ENCODE data around the gene ABHD12B.
"Not testable (repeated sequence)": the region's sequence is repeated elsewhere in the genome, so short reads cannot be mapped to it uniquely, and the experiment has no call there.

The ABHD12B gene

GRCh38 chr14:50906326-50907065 lies 34.6 kb downstream of the ABHD12B start:
- H3K9ac ChIP-seq (ENCODE audit: low read length), result no peak overlapping the region
- H3K9me2 ChIP-seq (ENCODE audit: low read depth, low read length), result no peaks in the 10 kb centered on the region
- no peaks in the 10 kb centered on the region for H3K27me3 ChIP-seq (ENCODE audit: insufficient read depth, low read length)
- H3K9me3 ChIP-seq (ENCODE audit: low read length), result peaks cover 7% of the 10 kb centered on the region; the same call in 1 of the 2 replicates
- no peak overlapping the region for H3K4me2 ChIP-seq (ENCODE audit: low read length)
- H3F3A ChIP-seq (ENCODE audit: insufficient read depth, low read length), result no peaks in the 10 kb centered on the region
- H2AFZ ChIP-seq (ENCODE audit: low read length), result no peak overlapping the region
- no peaks in the 10 kb centered on the region for H3K79me2 ChIP-seq (ENCODE audit: insufficient read depth, low read length)
- TF ChIP-seq CTCF (IDR thresholded peaks at IDR 0.05; ENCODE audit: low read length), result no peak
- TF ChIP-seq EZH2 (IDR thresholded peaks at IDR 0.05; ENCODE audit: borderline replicate concordance, low read length), result no peak
- no peak overlapping the region for H3K27ac ChIP-seq (ENCODE audit: low read depth, low read length, poor library complexity, severe bottlenecking)
- peaks cover 43% of the 10 kb centered on the region for H3K36me3 ChIP-seq (ENCODE audit: insufficient read depth, low read length)
- peaks cover 17% of the 10 kb centered on the region for H3K4me1 ChIP-seq (ENCODE audit: insufficient read depth, low read length, severe bottlenecking)
- no peak overlapping the region for H3K4me3 ChIP-seq (ENCODE audit: low read depth, low read length, poor library complexity, severe bottlenecking)
- H4K20me1 ChIP-seq (ENCODE audit: insufficient read depth, low read length), result no peaks in the 10 kb centered on the region

- Histone ChIP-seq H3K36me3 (ENCODE audit: insufficient read depth, low read length) (peaks cover 36% of the 10 kb centered on the region), H3K4me1 (ENCODE audit: insufficient read depth, low read length, severe bottlenecking) (peaks cover 8% of the 10 kb centered on the region), H3K9me3 (ENCODE audit: low read length) (no peaks in the 10 kb centered on the region; the same call in 1 of the 2 replicates), H2AFZ (ENCODE audit: low read length) (no peak overlapping the region), H3K27ac (ENCODE audit: low read depth, low read length, poor library complexity, severe bottlenecking) (no peak overlapping the region), H3K9ac (ENCODE audit: low read length) (no peak overlapping the region), H3K27me3 (ENCODE audit: insufficient read depth, low read length) (no peaks in the 10 kb centered on the region), H3K9me2 (ENCODE audit: low read depth, low read length) (no peaks in the 10 kb centered on the region), H3F3A (ENCODE audit: insufficient read depth, low read length) (no peaks in the 10 kb centered on the region), H3K4me3 (ENCODE audit: low read depth, low read length, poor library complexity, severe bottlenecking) (no peak overlapping the region), H3K4me2 (ENCODE audit: low read length) (no peak overlapping the region), H4K20me1 (ENCODE audit: insufficient read depth, low read length) (no peaks in the 10 kb centered on the region), H3K79me2 (ENCODE audit: insufficient read depth, low read length) (no peaks in the 10 kb centered on the region)
- TF ChIP-seq EZH2 (IDR thresholded peaks at IDR 0.05; ENCODE audit: borderline replicate concordance, low read length), result no peak
- no peak for TF ChIP-seq CTCF (IDR thresholded peaks at IDR 0.05; ENCODE audit: low read length)
Observed at GRCh38 chr14:50910495-50911420, 38.9 kb downstream of the ABHD12B start.

GRCh38 chr14:50917449-50917848 lies 45.6 kb downstream of the ABHD12B start:
- no peaks in the 10 kb centered on the region for H3K79me2 ChIP-seq (ENCODE audit: insufficient read depth, low read length)
- no peak overlapping the region for H3K27ac ChIP-seq (ENCODE audit: low read depth, low read length, poor library complexity, severe bottlenecking)
- no peaks in the 10 kb centered on the region for H3F3A ChIP-seq (ENCODE audit: insufficient read depth, low read length)
- no peaks in the 10 kb centered on the region for H4K20me1 ChIP-seq (ENCODE audit: insufficient read depth, low read length)
- no peaks in the 10 kb centered on the region for H3K9me2 ChIP-seq (ENCODE audit: low read depth, low read length)
- no peaks in the 10 kb centered on the region for H3K4me1 ChIP-seq (ENCODE audit: insufficient read depth, low read length, severe bottlenecking)
- no peak overlapping the region for H2AFZ ChIP-seq (ENCODE audit: low read length)
- no peak overlapping the region for H3K4me2 ChIP-seq (ENCODE audit: low read length)
- H3K9me3 ChIP-seq (ENCODE audit: low read length), result no peaks in the 10 kb centered on the region
- no peak overlapping the region for H3K4me3 ChIP-seq (ENCODE audit: low read depth, low read length, poor library complexity, severe bottlenecking)
- H3K9ac ChIP-seq (ENCODE audit: low read length), result no peak overlapping the region
- no peaks in the 10 kb centered on the region for H3K27me3 ChIP-seq (ENCODE audit: insufficient read depth, low read length)
- TF ChIP-seq EZH2 (IDR thresholded peaks at IDR 0.05; ENCODE audit: borderline replicate concordance, low read length), result no peak
- no peak for TF ChIP-seq CTCF (IDR thresholded peaks at IDR 0.05; ENCODE audit: low read length)
- 0 out of 2 replicates have a peak, but pooled peaks cover under 1% of the 10 kb centered on the region for H3K36me3 ChIP-seq (ENCODE audit: insufficient read depth, low read length)

GRCh38 chr14:50919524-50919923 lies 47.7 kb downstream of the ABHD12B start:
- not testable (repeated sequence) for H3K9me2 ChIP-seq (ENCODE audit: low read depth, low read length); H3K9me3 ChIP-seq (ENCODE audit: low read length); H3K36me3 ChIP-seq (ENCODE audit: insufficient read depth, low read length); H3K79me2 ChIP-seq (ENCODE audit: insufficient read depth, low read length); H2AFZ ChIP-seq (ENCODE audit: low read length); H3K4me1 ChIP-seq (ENCODE audit: insufficient read depth, low read length, severe bottlenecking); H3K27ac ChIP-seq (ENCODE audit: low read depth, low read length, poor library complexity, severe bottlenecking); H3K4me2 ChIP-seq (ENCODE audit: low read length); H4K20me1 ChIP-seq (ENCODE audit: insufficient read depth, low read length); H3F3A ChIP-seq (ENCODE audit: insufficient read depth, low read length); H3K4me3 ChIP-seq (ENCODE audit: low read depth, low read length, poor library complexity, severe bottlenecking); H3K9ac ChIP-seq (ENCODE audit: low read length); H3K27me3 ChIP-seq (ENCODE audit: insufficient read depth, low read length)
